ENCODE measurements around the gene FBXO48.

- TF ChIP-seq, protein P1, sequence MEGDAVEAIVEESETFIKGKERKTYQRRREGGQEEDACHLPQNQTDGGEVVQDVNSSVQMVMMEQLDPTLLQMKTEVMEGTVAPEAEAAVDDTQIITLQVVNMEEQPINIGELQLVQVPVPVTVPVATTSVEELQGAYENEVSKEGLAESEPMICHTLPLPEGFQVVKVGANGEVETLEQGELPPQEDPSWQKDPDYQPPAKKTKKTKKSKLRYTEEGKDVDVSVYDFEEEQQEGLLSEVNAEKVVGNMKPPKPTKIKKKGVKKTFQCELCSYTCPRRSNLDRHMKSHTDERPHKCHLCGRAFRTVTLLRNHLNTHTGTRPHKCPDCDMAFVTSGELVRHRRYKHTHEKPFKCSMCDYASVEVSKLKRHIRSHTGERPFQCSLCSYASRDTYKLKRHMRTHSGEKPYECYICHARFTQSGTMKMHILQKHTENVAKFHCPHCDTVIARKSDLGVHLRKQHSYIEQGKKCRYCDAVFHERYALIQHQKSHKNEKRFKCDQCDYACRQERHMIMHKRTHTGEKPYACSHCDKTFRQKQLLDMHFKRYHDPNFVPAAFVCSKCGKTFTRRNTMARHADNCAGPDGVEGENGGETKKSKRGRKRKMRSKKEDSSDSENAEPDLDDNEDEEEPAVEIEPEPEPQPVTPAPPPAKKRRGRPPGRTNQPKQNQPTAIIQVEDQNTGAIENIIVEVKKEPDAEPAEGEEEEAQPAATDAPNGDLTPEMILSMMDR (conservative IDR thresholded peaks at IDR 0.05; ENCODE audit: low read depth in 2 of 2): no peak
- TF ChIP-seq POLR2AphosphoS5 (IDR thresholded peaks at IDR 0.05; ENCODE audit: low read depth) (no peak), ZNF114 (CRISPR knock-in tag; IDR thresholded peaks at IDR 0.05) (no peak), REST (IDR thresholded peaks at IDR 0.05; ENCODE audit: unreplicated experiment) (no peak), EZH2 (IDR thresholded peaks at IDR 0.05; ENCODE audit: low read depth, unreplicated experiment) (no peak), CREB1 (CRISPR knock-in tag; IDR thresholded peaks at IDR 0.05; ENCODE audit: low read depth) (no peak), STAT1 (IDR thresholded peaks at IDR 0.05; ENCODE audit: unreplicated experiment) (no peak), NANOG (IDR thresholded peaks at IDR 0.05; ENCODE audit: borderline replicate concordance) (no peak), ZNF331 (CRISPR knock-in tag; IDR thresholded peaks at IDR 0.05; ENCODE audit: low read depth) (no peak), EZH2phosphoT487 (IDR thresholded peaks at IDR 0.05; ENCODE audit: unreplicated experiment) (no peak), JUNB (IDR thresholded peaks at IDR 0.05; ENCODE audit: unreplicated experiment) (no peak)
- TF ChIP-seq, protein P2, sequence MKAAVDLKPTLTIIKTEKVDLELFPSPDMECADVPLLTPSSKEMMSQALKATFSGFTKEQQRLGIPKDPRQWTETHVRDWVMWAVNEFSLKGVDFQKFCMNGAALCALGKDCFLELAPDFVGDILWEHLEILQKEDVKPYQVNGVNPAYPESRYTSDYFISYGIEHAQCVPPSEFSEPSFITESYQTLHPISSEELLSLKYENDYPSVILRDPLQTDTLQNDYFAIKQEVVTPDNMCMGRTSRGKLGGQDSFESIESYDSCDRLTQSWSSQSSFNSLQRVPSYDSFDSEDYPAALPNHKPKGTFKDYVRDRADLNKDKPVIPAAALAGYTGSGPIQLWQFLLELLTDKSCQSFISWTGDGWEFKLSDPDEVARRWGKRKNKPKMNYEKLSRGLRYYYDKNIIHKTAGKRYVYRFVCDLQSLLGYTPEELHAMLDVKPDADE (IDR thresholded peaks at IDR 0.05): no peak
- TF ChIP-seq, protein P3, sequence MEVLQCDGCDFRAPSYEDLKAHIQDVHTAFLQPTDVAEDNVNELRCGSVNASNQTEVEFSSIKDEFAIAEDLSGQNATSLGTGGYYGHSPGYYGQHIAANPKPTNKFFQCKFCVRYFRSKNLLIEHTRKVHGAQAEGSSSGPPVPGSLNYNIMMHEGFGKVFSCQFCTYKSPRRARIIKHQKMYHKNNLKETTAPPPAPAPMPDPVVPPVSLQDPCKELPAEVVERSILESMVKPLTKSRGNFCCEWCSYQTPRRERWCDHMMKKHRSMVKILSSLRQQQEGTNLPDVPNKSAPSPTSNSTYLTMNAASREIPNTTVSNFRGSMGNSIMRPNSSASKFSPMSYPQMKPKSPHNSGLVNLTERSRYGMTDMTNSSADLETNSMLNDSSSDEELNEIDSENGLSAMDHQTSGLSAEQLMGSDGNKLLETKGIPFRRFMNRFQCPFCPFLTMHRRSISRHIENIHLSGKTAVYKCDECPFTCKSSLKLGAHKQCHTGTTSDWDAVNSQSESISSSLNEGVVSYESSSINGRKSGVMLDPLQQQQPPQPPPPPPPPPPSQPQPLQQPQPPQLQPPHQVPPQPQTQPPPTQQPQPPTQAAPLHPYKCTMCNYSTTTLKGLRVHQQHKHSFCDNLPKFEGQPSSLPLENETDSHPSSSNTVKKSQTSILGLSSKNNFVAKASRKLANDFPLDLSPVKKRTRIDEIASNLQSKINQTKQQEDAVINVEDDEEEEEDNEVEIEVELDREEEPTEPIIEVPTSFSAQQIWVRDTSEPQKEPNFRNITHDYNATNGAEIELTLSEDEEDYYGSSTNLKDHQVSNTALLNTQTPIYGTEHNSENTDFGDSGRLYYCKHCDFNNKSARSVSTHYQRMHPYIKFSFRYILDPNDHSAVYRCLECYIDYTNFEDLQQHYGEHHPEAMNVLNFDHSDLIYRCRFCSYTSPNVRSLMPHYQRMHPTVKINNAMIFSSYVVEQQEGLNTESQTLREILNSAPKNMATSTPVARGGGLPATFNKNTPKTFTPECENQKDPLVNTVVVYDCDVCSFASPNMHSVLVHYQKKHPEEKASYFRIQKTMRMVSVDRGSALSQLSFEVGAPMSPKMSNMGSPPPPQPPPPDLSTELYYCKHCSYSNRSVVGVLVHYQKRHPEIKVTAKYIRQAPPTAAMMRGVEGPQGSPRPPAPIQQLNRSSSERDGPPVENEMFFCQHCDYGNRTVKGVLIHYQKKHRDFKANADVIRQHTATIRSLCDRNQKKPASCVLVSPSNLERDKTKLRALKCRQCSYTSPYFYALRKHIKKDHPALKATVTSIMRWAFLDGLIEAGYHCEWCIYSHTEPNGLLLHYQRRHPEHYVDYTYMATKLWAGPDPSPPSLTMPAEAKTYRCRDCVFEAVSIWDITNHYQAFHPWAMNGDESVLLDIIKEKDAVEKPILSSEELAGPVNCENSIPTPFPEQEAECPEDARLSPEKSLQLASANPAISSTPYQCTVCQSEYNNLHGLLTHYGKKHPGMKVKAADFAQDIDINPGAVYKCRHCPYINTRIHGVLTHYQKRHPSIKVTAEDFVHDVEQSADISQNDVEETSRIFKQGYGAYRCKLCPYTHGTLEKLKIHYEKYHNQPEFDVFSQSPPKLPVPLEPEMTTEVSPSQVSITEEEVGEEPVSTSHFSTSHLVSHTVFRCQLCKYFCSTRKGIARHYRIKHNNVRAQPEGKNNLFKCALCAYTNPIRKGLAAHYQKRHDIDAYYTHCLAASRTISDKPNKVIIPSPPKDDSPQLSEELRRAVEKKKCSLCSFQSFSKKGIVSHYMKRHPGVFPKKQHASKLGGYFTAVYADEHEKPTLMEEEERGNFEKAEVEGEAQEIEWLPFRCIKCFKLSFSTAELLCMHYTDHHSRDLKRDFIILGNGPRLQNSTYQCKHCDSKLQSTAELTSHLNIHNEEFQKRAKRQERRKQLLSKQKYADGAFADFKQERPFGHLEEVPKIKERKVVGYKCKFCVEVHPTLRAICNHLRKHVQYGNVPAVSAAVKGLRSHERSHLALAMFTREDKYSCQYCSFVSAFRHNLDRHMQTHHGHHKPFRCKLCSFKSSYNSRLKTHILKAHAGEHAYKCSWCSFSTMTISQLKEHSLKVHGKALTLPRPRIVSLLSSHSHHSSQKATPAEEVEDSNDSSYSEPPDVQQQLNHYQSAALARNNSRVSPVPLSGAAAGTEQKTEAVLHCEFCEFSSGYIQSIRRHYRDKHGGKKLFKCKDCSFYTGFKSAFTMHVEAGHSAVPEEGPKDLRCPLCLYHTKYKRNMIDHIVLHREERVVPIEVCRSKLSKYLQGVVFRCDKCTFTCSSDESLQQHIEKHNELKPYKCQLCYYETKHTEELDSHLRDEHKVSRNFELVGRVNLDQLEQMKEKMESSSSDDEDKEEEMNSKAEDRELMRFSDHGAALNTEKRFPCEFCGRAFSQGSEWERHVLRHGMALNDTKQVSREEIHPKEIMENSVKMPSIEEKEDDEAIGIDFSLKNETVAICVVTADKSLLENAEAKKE (CRISPR knock-in tag; IDR thresholded peaks at IDR 0.05): no peak
Observed at GRCh38 chr2:68434981-68435380, 32.1 kb downstream of the FBXO48 start.
